Activated CD8-positive, alpha-beta T cell treated with anti-CD3 and anti-CD28 coated beads for 36 hours (primary cell): Measurements from ENCODE around the gene ERC2. TPM values are rescaled to one million over a fixed set of nuclear protein-coding genes. Genes with fewer than 3 reads are reported as not detected.

Experiments used
- ATAC-seq: fragments of 200-7000 bp; cut with Tn5 transposase; one replicate; pipeline ENCODE4 v1.10.0; 2021; ENCODE audit warnings: mild to moderate bottlenecking, moderate library complexity
- CTCF ChIA-PET: fragments of 350-600 bp; sonication (Branson Sonifier 250); formaldehyde crosslinking; loops from one replicate; lab custom pipeline; 2021; ENCODE audit warnings: antibody characterized with exemption; lab: Charles Lee
- POLR2A ChIA-PET: fragments of 350-600 bp; sonication (Branson Sonifier 250); formaldehyde crosslinking; loops from one replicate; lab custom pipeline; 2021; ENCODE audit warnings: antibody characterized with exemption; lab: Charles Lee
- DNase-seq: peaks from one replicate; pipeline ENCODE4 v3.0.0-alpha.2; 2020
- H3K27ac Mint-ChIP-seq: one replicate; pipeline ENCODE4 v1.8.0; 2021; ENCODE audit warnings: mild to moderate bottlenecking, mixed read lengths
- H3K27me3 Mint-ChIP-seq: one replicate; pipeline ENCODE4 v1.8.0; 2021; ENCODE audit warnings: mixed read lengths
- H3K36me3 Mint-ChIP-seq: one replicate; pipeline ENCODE4 v1.8.0; 2021; ENCODE audit warnings: low read depth, mixed read lengths
- H3K4me1 Mint-ChIP-seq: one replicate; pipeline ENCODE4 v1.8.0; 2021; ENCODE audit warnings: low read depth, mixed read lengths
- H3K4me3 Mint-ChIP-seq: one replicate; pipeline ENCODE4 v1.8.0; 2021; ENCODE audit warnings: mild to moderate bottlenecking, moderate library complexity, mixed read lengths
- H3K9me3 Mint-ChIP-seq: one replicate; pipeline ENCODE4 v1.8.0; 2021; ENCODE audit warnings: mixed read lengths
- CTCF ChIP-seq: fragments of 200-600 bp; IDR thresholded peaks from one replicate; pipeline ENCODE4 v1.8.0; 2022; ENCODE audit warnings: antibody characterized with exemption, mild to moderate bottlenecking
- intact Hi-C: fragments of 100-400 bp; cut with micrococcal nuclease; formaldehyde crosslinking; loops from one replicate; pipeline ENCODE4 v1.10.0; 2022
- total RNA-seq, 2 experiments: library from RNA; stranded (reverse); gene quantifications; one replicate each; pipeline ENCODE4 v1.2.3, GENCODE V29; 2021

Gene ERC2
- total RNA-seq, 2 experiments from 2014 or later = 0.18 to 0.52 TPM

GRCh38 chr3:55572816-55573215 is 895.5 kb downstream of the ERC2 start:
- Mint-ChIP-seq H3K9me3 (no peaks in the 10 kb centered on the region), H3K36me3 (no peaks in the 10 kb centered on the region), H3K27me3 (no peaks in the 10 kb centered on the region), H3K4me3 (no peak overlapping the region), H3K27ac (no peak overlapping the region), H3K4me1 (no peaks in the 10 kb centered on the region)
- CTCF ChIA-PET = interaction anchor here (0.9 kb wide), 1 partner anchor 92 kb away, joined by 3 read pairs; no protein-coding TSS in a partner anchor
- DNase-seq (no peak), ATAC-seq (no peak)
- no peak for TF ChIP-seq CTCF
- POLR2A ChIA-PET = no interaction called here
- intact Hi-C loops = no loop called here

GRCh38 chr3:55571913-55572312 is 896.4 kb downstream of the ERC2 start:
- Mint-ChIP-seq H3K4me3 (no peak overlapping the region), H3K4me1 (no peaks in the 10 kb centered on the region), H3K27me3 (no peaks in the 10 kb centered on the region), H3K27ac (no peak overlapping the region), H3K36me3 (no peaks in the 10 kb centered on the region), H3K9me3 (no peaks in the 10 kb centered on the region)
- ChIA-PET POLR2A (no interaction called here), CTCF (interaction anchor here (0.9 kb wide), 1 partner anchor 93 kb away, joined by 3 read pairs; no protein-coding TSS in a partner anchor)
- intact Hi-C loops = no loop called here
- ATAC-seq (no peak), DNase-seq (no peak)
- no peak for TF ChIP-seq CTCF

- H3K4me1 Mint-ChIP-seq = no peaks in the 10 kb centered on the region
- intact Hi-C loops = no loop called here
- H3K27ac Mint-ChIP-seq = no peak overlapping the region
- H3K36me3 Mint-ChIP-seq = no peaks in the 10 kb centered on the region
- ChIA-PET CTCF (no interaction called here), POLR2A (no interaction called here)
- no peaks in the 10 kb centered on the region for H3K9me3 Mint-ChIP-seq
- ATAC-seq (no peak), DNase-seq (no peak)
- H3K27me3 Mint-ChIP-seq = no peaks in the 10 kb centered on the region
- TF ChIP-seq CTCF = no peak
- H3K4me3 Mint-ChIP-seq = no peak overlapping the region
Measured at GRCh38 chr3:55571216-55571813, 897.0 kb downstream of the ERC2 start.

GRCh38 chr3:55570271-55570711 is 898.0 kb downstream of the ERC2 start:
- TF ChIP-seq CTCF = no peak
- no peak for DNase-seq
- no peak overlapping the region for H3K4me3 Mint-ChIP-seq
- no peaks in the 10 kb centered on the region for H3K9me3 Mint-ChIP-seq
- no peak for ATAC-seq
- CTCF ChIA-PET = no interaction called here
- no peaks in the 10 kb centered on the region for H3K4me1 Mint-ChIP-seq
- intact Hi-C loops = no loop called here
- POLR2A ChIA-PET = no interaction called here
- no peak overlapping the region for H3K27ac Mint-ChIP-seq
- H3K36me3 Mint-ChIP-seq = no peaks in the 10 kb centered on the region
- no peaks in the 10 kb centered on the region for H3K27me3 Mint-ChIP-seq

- CTCF ChIA-PET = no interaction called here
- POLR2A ChIA-PET = no interaction called here
- H3K27me3 Mint-ChIP-seq = no peaks in the 10 kb centered on the region
Measured at GRCh38 chr3:55569033-55569599, 899.2 kb downstream of the ERC2 start.

More at GRCh38 chr3:55569033-55569599, 899.2 kb downstream of the ERC2 start:
- Mint-ChIP-seq H3K36me3 (no peaks in the 10 kb centered on the region), H3K4me3 (no peak overlapping the region), H3K4me1 (no peaks in the 10 kb centered on the region), H3K27ac (no peak overlapping the region), H3K9me3 (no peaks in the 10 kb centered on the region)
- no peak for TF ChIP-seq CTCF
- intact Hi-C loops = no loop called here
- ATAC-seq (no peak), DNase-seq (no peak)
